Nephron (organoid): ENCODE data around the gene C20orf202.

Experiments used
- H3K27ac Mint-ChIP-seq, 3 experiments: 2 replicates each; pipeline ENCODE4 v1.8.0; 2020; ENCODE audit warnings: mixed read lengths in 3 of 3, mild to moderate bottlenecking in 2 of 3, moderate library complexity in 1 of 3
- H3K27me3 Mint-ChIP-seq: 2 replicates; pipeline ENCODE4 v1.8.0; 2021; ENCODE audit warnings: low read depth, mild to moderate bottlenecking, moderate library complexity, mixed read lengths
- H3K36me3 Mint-ChIP-seq: 2 replicates; pipeline ENCODE4 v1.8.0; 2020; ENCODE audit warnings: low read depth, mixed read lengths
- H3K4me1 Mint-ChIP-seq: 2 replicates; pipeline ENCODE4 v1.8.0; 2020; ENCODE audit warnings: mixed read lengths
- H3K4me3 Mint-ChIP-seq, 3 experiments: 2 replicates each; pipeline ENCODE4 v1.8.0; 2020; ENCODE audit warnings: mild to moderate bottlenecking in 3 of 3, mixed read lengths in 3 of 3, moderate library complexity in 2 of 3
- H3K9me3 Mint-ChIP-seq: 2 replicates; pipeline ENCODE4 v1.8.0; 2020; ENCODE audit warnings: mixed read lengths
- TF ChIP-seq, protein P1 (sequence below), 3 experiments: fragments of 200-600 bp; sonication (generic); IDR thresholded peaks; one replicate each; pipeline ENCODE4 v1.5.0; 2021; ENCODE audit warnings: antibody characterized with exemption in 3 of 3; ENCODE audit not compliant: unreplicated experiment in 3 of 3

C20orf202 gene

DNA sequence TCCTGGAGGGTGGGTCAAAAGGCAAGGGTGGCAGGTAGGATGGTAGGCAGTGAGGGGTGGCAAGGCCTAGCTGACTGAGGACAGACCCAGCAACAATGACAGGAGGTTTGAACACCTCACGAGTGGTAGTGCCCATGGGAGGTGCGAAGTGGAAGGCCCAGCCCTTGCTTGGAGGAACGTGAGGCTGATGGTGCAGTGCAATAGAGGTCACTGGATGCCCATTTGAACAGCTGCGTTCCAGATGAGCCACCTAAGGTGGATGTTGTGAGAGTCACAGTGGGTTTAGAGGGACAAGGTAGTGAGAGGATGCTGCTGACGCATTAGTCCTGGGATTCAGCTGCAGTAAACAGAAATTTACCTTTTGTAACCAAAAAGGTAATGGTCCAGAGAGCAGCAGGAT is 34.0 kb upstream of the C20orf202 start:
- H3K4me3 Mint-ChIP-seq, result no peak overlapping the region
- TF ChIP-seq, protein P1, sequence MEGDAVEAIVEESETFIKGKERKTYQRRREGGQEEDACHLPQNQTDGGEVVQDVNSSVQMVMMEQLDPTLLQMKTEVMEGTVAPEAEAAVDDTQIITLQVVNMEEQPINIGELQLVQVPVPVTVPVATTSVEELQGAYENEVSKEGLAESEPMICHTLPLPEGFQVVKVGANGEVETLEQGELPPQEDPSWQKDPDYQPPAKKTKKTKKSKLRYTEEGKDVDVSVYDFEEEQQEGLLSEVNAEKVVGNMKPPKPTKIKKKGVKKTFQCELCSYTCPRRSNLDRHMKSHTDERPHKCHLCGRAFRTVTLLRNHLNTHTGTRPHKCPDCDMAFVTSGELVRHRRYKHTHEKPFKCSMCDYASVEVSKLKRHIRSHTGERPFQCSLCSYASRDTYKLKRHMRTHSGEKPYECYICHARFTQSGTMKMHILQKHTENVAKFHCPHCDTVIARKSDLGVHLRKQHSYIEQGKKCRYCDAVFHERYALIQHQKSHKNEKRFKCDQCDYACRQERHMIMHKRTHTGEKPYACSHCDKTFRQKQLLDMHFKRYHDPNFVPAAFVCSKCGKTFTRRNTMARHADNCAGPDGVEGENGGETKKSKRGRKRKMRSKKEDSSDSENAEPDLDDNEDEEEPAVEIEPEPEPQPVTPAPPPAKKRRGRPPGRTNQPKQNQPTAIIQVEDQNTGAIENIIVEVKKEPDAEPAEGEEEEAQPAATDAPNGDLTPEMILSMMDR (IDR thresholded peaks at IDR 0.05; ENCODE audit: unreplicated experiment in 3 of 3), result no peak
- no peaks in the 10 kb centered on the region for H3K4me1 Mint-ChIP-seq
- H3K36me3 Mint-ChIP-seq, result peaks cover 72% of the 10 kb centered on the region
- H3K27me3 Mint-ChIP-seq, result no peaks in the 10 kb centered on the region
- no peaks in the 10 kb centered on the region for H3K9me3 Mint-ChIP-seq
- H3K27ac Mint-ChIP-seq, result no peak overlapping the region

DNA sequence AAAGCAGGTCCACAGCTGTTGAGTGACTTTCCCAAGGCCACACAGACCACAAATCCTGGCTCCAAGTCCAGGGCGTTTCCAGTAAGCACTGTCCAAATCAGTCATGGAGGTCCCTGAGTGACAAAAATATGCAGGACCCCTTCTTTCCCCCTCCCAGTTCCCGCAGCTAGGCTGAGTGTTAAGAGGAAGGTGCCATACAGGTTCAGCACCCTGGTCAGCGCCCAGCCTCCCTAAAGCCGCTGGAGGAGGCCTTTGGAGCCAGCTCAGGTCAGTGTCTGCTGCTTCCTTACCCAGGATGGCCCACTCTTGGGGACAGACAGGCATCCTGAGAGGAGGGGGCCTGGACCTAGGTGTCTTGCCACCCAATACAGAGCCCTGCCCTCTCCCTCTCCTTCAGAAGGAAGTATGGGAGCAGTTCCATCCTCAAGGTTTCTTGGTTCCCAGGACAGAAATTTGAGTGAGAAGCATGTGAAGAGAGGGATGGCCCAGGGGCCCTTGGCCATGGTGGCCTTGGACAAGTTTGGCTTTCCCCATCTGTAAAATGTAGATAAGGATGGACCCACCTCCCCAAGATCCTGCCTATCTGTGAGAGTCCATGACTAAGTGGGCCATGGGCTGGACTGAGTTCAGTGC is 31.7 kb upstream of the C20orf202 start:
- H3K36me3 Mint-ChIP-seq, result peaks cover 59% of the 10 kb centered on the region
- TF ChIP-seq, protein P1 (IDR thresholded peaks at IDR 0.05; ENCODE audit: unreplicated experiment in 3 of 3), result no peak
- H3K27ac Mint-ChIP-seq, result no peak overlapping the region
- H3K9me3 Mint-ChIP-seq, result no peaks in the 10 kb centered on the region
- H3K4me1 Mint-ChIP-seq, result no peaks in the 10 kb centered on the region
- no peak overlapping the region for H3K4me3 Mint-ChIP-seq
- no peaks in the 10 kb centered on the region for H3K27me3 Mint-ChIP-seq

DNA sequence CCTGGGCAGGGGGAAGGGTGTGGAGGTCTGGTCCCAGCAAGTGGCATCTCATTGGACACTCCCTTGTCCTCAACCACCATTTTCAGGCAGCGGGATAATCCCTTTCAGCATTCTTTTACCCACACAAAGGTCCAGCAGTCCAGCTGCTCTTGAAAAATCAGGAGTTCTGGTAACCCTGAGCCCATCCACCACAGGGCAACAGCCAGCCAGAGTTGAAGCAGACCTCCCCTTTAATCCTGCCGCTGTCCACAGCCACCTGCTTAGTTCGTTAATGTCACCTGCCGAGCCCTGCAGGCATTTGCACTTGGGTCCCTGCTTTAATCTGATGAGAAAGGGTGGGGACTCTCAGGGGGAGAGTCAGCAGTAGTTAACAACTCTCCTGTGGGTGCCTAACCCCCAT is 29.6 kb upstream of the C20orf202 start:
- no peaks in the 10 kb centered on the region for H3K27me3 Mint-ChIP-seq
- H3K36me3 Mint-ChIP-seq, result peaks cover 39% of the 10 kb centered on the region
- H3K4me3 Mint-ChIP-seq, result no peak overlapping the region
- H3K4me1 Mint-ChIP-seq, result no peaks in the 10 kb centered on the region
- no peaks in the 10 kb centered on the region for H3K9me3 Mint-ChIP-seq
- TF ChIP-seq, protein P1 (IDR thresholded peaks at IDR 0.05; ENCODE audit: unreplicated experiment in 3 of 3), result no peak
- H3K27ac Mint-ChIP-seq, result no peak overlapping the region

DNA sequence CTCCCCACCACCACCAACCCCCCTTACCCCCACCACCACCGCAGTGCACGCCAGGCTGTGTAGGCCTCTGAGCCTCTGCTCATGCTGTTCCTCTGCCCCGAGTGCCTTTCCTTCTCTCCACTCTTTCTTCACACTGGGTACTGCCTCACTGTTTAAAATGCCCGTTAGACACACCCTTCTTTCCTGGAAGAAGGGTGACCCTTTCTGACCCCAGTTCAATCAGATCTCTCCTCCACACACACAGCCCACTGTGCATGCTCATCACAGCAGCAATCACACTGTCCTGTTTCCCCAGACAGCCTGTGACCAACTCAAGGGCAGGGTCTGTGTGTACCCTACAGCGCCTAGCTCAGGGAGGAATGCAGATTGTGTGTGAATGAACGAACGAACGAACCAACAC is 28.5 kb upstream of the C20orf202 start:
- Mint-ChIP-seq H3K4me3 (no peak overlapping the region), H3K36me3 (peaks cover 29% of the 10 kb centered on the region), H3K9me3 (no peaks in the 10 kb centered on the region), H3K4me1 (no peaks in the 10 kb centered on the region), H3K27ac (no peak overlapping the region), H3K27me3 (no peaks in the 10 kb centered on the region)
- TF ChIP-seq, protein P1 (IDR thresholded peaks at IDR 0.05; ENCODE audit: unreplicated experiment in 3 of 3), result no peak

DNA sequence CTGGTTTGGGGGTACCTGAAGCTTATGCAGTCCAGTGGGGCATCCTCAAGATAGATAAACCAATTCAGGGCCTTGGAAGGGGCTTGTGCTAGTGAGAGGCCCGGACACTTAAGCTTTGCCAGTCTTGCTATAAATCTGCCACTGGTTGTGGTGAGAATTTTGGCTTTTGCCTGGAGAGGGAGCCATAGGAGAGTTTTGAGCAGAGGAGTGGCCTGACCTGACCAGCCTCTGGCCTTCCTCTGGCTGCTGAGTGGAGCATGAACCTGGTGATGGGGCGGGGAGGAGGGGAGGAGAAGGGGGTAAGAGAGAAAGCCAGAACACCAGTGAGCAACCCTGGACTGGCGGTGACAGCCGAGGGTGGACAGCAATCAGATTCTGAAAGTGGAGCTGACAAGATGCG is 25.6 kb upstream of the C20orf202 start:
- Mint-ChIP-seq H3K27me3 (peaks cover 9% of the 10 kb centered on the region), H3K4me3 (no peak overlapping the region), H3K9me3 (no peaks in the 10 kb centered on the region), H3K27ac (no peak overlapping the region), H3K4me1 (no peaks in the 10 kb centered on the region), H3K36me3 (peaks cover 13% of the 10 kb centered on the region)
- TF ChIP-seq, protein P1 (IDR thresholded peaks at IDR 0.05; ENCODE audit: unreplicated experiment in 3 of 3), result no peak

DNA sequence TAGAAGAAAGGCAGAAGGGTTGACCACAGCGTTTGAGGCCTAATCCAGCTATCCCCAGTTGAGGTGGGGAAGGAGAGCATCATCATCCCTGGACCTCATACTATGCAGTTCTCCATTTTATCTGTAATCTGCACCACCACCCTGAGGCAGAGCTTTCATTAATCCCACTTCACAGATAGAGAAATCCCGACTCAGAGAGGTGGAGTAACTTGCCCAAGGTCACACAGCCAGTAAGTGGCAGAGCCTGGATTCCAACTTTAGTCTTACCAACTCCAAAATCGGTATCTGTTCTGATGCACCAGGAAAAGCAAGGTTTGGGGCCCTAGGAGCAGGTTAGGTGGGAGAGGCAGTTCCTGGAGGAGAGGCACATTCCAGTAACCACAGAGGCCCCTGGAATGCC is 25.2 kb upstream of the C20orf202 start:
- H3K36me3 Mint-ChIP-seq, result peaks cover 13% of the 10 kb centered on the region
- TF ChIP-seq, protein P1 (IDR thresholded peaks at IDR 0.05; ENCODE audit: unreplicated experiment in 3 of 3), result no peak
- no peak overlapping the region for H3K27ac Mint-ChIP-seq
- H3K4me1 Mint-ChIP-seq, result no peaks in the 10 kb centered on the region
- H3K9me3 Mint-ChIP-seq, result no peaks in the 10 kb centered on the region
- peaks cover 13% of the 10 kb centered on the region for H3K27me3 Mint-ChIP-seq
- no peak overlapping the region for H3K4me3 Mint-ChIP-seq
